HG03045 (cell line): ENCODE results near the gene HLA-DPB1.

ENCODE experiments used
- ATAC-seq: cut with Tn5 transposase; IDR thresholded peaks from one replicate; pipeline ENCODE4 v1.9.1; 2021; ENCODE audit warnings: mild to moderate bottlenecking, moderate library complexity; ENCODE audit not compliant: unreplicated experiment

The HLA-DPB1 gene

GRCh38 chr6:33128318-33128717 lies 52.5 kb downstream of the HLA-DPB1 start:
- no peak for ATAC-seq

GRCh38 chr6:33132081-33132524 lies 56.3 kb downstream of the HLA-DPB1 start:
- ATAC-seq, result no peak

- ATAC-seq, result no peak
Measured at GRCh38 chr6:33136310-33136900, 60.6 kb downstream of the HLA-DPB1 start.
